Hepatocyte (in vitro differentiated cells): ENCODE results near the gene TANC1. TPM values are rescaled to one million over a fixed set of nuclear protein-coding genes. Genes with fewer than 3 reads are reported as not detected.

Experiments used
- DNase-seq: peaks from one replicate; pipeline ENCODE4 v3.0.0-alpha.2; 2016; ENCODE audit warnings: low spot score
- H2AFZ ChIP-seq: fragments of 200-600 bp; sonication (generic); 2 replicates; pipeline ENCODE4 v1.6.0; 2016; ENCODE audit warnings: antibody characterized with exemption, mild to moderate bottlenecking
- H3K27ac ChIP-seq: fragments of 200-600 bp; sonication (generic); 2 replicates; pipeline ENCODE4 v1.5.1; 2016; ENCODE audit warnings: mild to moderate bottlenecking
- H3K27me3 ChIP-seq: fragments of 200-600 bp; sonication (generic); 2 replicates; pipeline ENCODE4 v1.6.1; 2016
- H3K36me3 ChIP-seq: fragments of 200-600 bp; sonication (generic); replicated peaks from 2 replicates; pipeline ENCODE4 v1.5.1; 2016; ENCODE audit warnings: low read depth; ENCODE audit not compliant: insufficient read depth
- H3K4me1 ChIP-seq: fragments of 200-600 bp; sonication (generic); 2 replicates; pipeline ENCODE4 v1.5.1; 2016; ENCODE audit warnings: mild to moderate bottlenecking, moderate library complexity; ENCODE audit not compliant: insufficient read depth
- H3K4me2 ChIP-seq: fragments of 200-600 bp; sonication (generic); 2 replicates; pipeline ENCODE4 v1.6.0; 2016
- H3K4me3 ChIP-seq: fragments of 200-600 bp; sonication (generic); 2 replicates; pipeline ENCODE4 v1.5.1; 2016; ENCODE audit warnings: mild to moderate bottlenecking
- H3K79me2 ChIP-seq: fragments of 200-600 bp; sonication (generic); 2 replicates; pipeline ENCODE4 v1.6.0; 2017; ENCODE audit warnings: mild to moderate bottlenecking
- H3K9me2 ChIP-seq: fragments of 200-600 bp; sonication (generic); replicated peaks from 2 replicates; pipeline ENCODE4 v1.6.0; 2017; ENCODE audit warnings: mild to moderate bottlenecking; ENCODE audit not compliant: insufficient read depth
- H3K9me3 ChIP-seq: fragments of 200-600 bp; sonication (generic); 2 replicates; pipeline ENCODE4 v1.5.1; 2016; ENCODE audit warnings: low read depth, mild to moderate bottlenecking
- H4K20me1 ChIP-seq: fragments of 200-600 bp; sonication (generic); 2 replicates; pipeline ENCODE4 v1.6.0; 2016; ENCODE audit warnings: mild to moderate bottlenecking; ENCODE audit not compliant: insufficient read depth, poor library complexity, severe bottlenecking
- EZH2 ChIP-seq: fragments of 200-600 bp; sonication (generic); IDR thresholded peaks from 2 replicates; pipeline ENCODE4 v1.6.1; 2016; ENCODE audit warnings: antibody characterized with exemption, mild to moderate bottlenecking, borderline replicate concordance
- EZH2phosphoT487 ChIP-seq: fragments of 200-600 bp; sonication (generic); IDR thresholded peaks from one replicate; pipeline ENCODE4 v1.6.1; 2018; ENCODE audit warnings: antibody characterized with exemption, mild to moderate bottlenecking, low read depth, moderate library complexity; ENCODE audit not compliant: unreplicated experiment, severe bottlenecking
- WGBS: methylation state at CpG from one replicate; pipeline ENCODE4 v1.1.6; 2016; ENCODE audit warnings: low lambda C conversion rate; ENCODE audit errors: missing lambda C conversion rate; 5-methylcytosine and 5-hydroxymethylcytosine counted together
- polyA plus RNA-seq: library from polyadenylated mRNA; unstranded; fragments of >200 nt; fragmentation: Nextera tagmentation; extraction: Ambion mirVana; gene quantifications from 2 replicates; pipeline ENCODE4 v1.2.1, GENCODE V29; 2016
- total RNA-seq: library from RNA; depleted of rRNA; stranded (reverse); fragments of >200 nt; gene quantifications from 2 replicates; pipeline ENCODE4 v1.2.3, GENCODE V29; 2014
- TF ChIP-seq, protein P1 (sequence below): fragments of 200-600 bp; sonication (generic); IDR thresholded peaks from 2 replicates; pipeline ENCODE4 v1.5.1; 2016; ENCODE audit warnings: antibody characterized with exemption, mild to moderate bottlenecking; ENCODE audit not compliant: poor library complexity

Gene TANC1
- total and polyA plus RNA-seq, 2 experiments from 2014 or later, result 8.3 to 18.5 TPM

DNA sequence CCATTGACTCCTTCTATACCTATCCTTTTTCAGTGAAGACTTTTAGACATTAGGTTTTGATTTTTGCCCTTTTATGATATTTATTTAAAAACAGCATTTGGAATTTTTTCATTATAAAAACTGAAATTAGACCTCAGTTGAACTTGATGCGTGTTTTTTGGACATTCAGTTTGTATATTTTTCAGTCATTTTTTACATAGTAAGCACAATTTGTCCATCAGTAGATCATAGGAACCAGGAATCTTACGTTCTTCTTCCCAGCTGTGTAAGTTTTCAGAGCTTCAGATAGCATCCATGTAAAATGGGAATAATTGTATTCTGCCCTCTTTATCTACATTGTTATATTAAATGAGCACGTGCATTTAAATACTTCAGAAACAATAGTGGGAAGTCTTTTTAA, 208.9 kb downstream of the TANC1 start:
- WGBS, result 92% methylated on average over 3 of the region's 3 CpGs
- H3K27ac ChIP-seq, result no peak overlapping the region

DNA sequence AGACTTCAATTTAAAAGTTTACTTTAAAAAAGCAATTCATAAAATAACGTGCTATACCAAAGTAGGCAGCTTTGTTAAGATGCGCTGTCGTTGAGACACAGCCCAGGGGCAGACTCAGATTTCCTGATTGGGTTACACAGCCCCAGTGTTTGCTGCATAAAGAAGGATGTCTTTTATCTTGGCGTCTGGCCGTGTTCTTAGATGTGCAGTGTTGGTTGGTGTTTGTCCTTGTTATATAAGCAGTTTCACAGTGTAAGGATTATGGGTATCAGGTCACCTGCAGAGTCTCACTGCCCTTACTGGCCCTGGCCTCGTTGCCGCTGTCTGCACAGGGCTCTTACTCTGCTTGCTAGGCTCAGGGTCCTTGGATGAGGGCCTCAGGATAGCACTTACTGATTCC, 209.5 kb downstream of the TANC1 start:
- Histone ChIP-seq H3K4me3 (no peak overlapping the region), H3K9me3 (no peaks in the 10 kb centered on the region), H3K27ac (no peak overlapping the region), H3K79me2 (no peaks in the 10 kb centered on the region), H4K20me1 (no peaks in the 10 kb centered on the region), H3K4me2 (no peak overlapping the region), H2AFZ (no peak overlapping the region), H3K9me2 (no peaks in the 10 kb centered on the region), H3K4me1 (no peaks in the 10 kb centered on the region), H3K27me3 (no peaks in the 10 kb centered on the region), H3K36me3 (no peaks in the 10 kb centered on the region)
- WGBS, result 48% methylated on average over 7 of the region's 7 CpGs
- TF ChIP-seq, protein P1, sequence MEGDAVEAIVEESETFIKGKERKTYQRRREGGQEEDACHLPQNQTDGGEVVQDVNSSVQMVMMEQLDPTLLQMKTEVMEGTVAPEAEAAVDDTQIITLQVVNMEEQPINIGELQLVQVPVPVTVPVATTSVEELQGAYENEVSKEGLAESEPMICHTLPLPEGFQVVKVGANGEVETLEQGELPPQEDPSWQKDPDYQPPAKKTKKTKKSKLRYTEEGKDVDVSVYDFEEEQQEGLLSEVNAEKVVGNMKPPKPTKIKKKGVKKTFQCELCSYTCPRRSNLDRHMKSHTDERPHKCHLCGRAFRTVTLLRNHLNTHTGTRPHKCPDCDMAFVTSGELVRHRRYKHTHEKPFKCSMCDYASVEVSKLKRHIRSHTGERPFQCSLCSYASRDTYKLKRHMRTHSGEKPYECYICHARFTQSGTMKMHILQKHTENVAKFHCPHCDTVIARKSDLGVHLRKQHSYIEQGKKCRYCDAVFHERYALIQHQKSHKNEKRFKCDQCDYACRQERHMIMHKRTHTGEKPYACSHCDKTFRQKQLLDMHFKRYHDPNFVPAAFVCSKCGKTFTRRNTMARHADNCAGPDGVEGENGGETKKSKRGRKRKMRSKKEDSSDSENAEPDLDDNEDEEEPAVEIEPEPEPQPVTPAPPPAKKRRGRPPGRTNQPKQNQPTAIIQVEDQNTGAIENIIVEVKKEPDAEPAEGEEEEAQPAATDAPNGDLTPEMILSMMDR, result no peak
- TF ChIP-seq EZH2phosphoT487 (no peak), EZH2 (no peak)
- DNase-seq, result no peak

More for the DNA sequence above, 208.9 kb downstream of the TANC1 start:
- Histone ChIP-seq H3K4me3 (no peak overlapping the region), H3K4me1 (no peaks in the 10 kb centered on the region), H3K9me2 (no peaks in the 10 kb centered on the region), H2AFZ (no peak overlapping the region), H3K27me3 (no peaks in the 10 kb centered on the region), H3K79me2 (no peaks in the 10 kb centered on the region), H3K9me3 (no peaks in the 10 kb centered on the region), H4K20me1 (no peaks in the 10 kb centered on the region), H3K4me2 (no peak overlapping the region), H3K36me3 (no peaks in the 10 kb centered on the region)
- TF ChIP-seq, protein P1, result no peak
- TF ChIP-seq EZH2 (no peak), EZH2phosphoT487 (no peak)
- DNase-seq, result no peak

DNA sequence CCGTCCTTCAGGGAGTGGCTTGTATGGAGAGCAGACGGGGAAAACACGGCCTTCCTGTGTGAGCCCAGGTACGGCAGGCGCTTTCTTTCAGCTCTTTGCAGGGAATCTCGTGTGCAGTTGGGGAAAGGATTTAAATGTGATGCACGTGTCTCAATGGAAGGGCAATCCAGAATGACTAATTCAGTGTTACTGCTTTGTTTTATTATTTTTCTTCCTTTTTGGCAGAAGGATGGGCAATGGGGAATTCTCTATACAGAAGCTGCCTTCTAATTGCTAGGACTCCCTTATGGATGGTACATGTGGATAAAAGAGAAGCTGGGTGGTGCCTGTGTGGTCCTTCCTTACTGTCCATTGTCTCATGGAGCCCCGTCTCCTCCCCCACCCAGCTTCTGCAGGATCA, 210.7 kb downstream of the TANC1 start:
- no peaks in the 10 kb centered on the region for H4K20me1 ChIP-seq
- H2AFZ ChIP-seq, result no peak overlapping the region
- H3K36me3 ChIP-seq, result no peaks in the 10 kb centered on the region
- WGBS, result 94% methylated on average over 8 of the region's 8 CpGs
- no peaks in the 10 kb centered on the region for H3K9me2 ChIP-seq
- H3K27ac ChIP-seq, result no peak overlapping the region
- TF ChIP-seq EZH2phosphoT487 (no peak), EZH2 (no peak)
- TF ChIP-seq, protein P1, result no peak
- H3K4me3 ChIP-seq, result no peak overlapping the region
- H3K27me3 ChIP-seq, result no peaks in the 10 kb centered on the region
- no peaks in the 10 kb centered on the region for H3K4me1 ChIP-seq
- H3K79me2 ChIP-seq, result no peaks in the 10 kb centered on the region
- no peak for DNase-seq
- H3K9me3 ChIP-seq, result no peaks in the 10 kb centered on the region
- H3K4me2 ChIP-seq, result no peak overlapping the region

DNA sequence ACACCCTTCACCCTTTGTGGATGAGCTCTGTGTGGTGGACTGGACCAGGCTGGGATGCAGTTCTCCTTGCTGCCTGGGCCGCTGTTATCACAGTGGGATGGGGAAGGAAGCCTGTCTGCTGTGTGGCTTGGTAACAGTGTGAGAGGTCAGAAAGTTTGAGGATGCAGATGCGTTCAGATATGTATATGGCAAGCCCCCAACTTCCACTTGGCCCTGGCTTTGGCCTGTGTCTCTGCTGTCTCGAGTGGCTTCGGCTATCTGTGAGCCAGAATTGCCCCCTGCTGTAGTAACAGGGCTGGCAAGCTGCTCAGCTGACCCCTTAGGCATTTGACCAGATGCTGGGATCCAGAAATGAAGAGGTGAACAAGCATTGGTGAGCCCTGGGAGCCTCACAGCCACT, 211.3 kb downstream of the TANC1 start:
- Histone ChIP-seq H3K4me2 (no peak overlapping the region), H3K27me3 (no peaks in the 10 kb centered on the region), H3K9me3 (no peaks in the 10 kb centered on the region), H3K4me1 (no peaks in the 10 kb centered on the region), H3K79me2 (no peaks in the 10 kb centered on the region), H4K20me1 (no peaks in the 10 kb centered on the region), H3K9me2 (no peaks in the 10 kb centered on the region), H3K36me3 (no peaks in the 10 kb centered on the region), H3K4me3 (no peak overlapping the region), H3K27ac (no peak overlapping the region), H2AFZ (no peak overlapping the region)
- 97% methylated on average over 4 of the region's 4 CpGs for WGBS
- no peak for DNase-seq
- TF ChIP-seq EZH2 (no peak), EZH2phosphoT487 (no peak)
- TF ChIP-seq, protein P1, result no peak
